Loucy (cell line): ENCODE results near the gene DESI2.

Experiments used
- H2AFZ ChIP-seq: fragments of 200-600 bp; sonication (generic); 2 replicates; pipeline ENCODE4 v1.6.0; 2016; ENCODE audit warnings: antibody characterized with exemption, mild to moderate bottlenecking, low read length, moderate library complexity
- H3F3A ChIP-seq: fragments of 200-600 bp; 2 replicates; pipeline ENCODE4 v1.6.0; 2016; ENCODE audit warnings: antibody characterized with exemption, low read depth, mild to moderate bottlenecking
- H3K27me3 ChIP-seq: fragments of 200-600 bp; sonication (generic); 2 replicates; pipeline ENCODE4 v1.6.1; 2014; ENCODE audit warnings: low read length, mild to moderate bottlenecking; ENCODE audit not compliant: insufficient read depth, poor library complexity, severe bottlenecking
- H3K36me3 ChIP-seq: fragments of 200-600 bp; sonication (generic); 2 replicates; pipeline ENCODE4 v1.6.1; 2016; ENCODE audit warnings: low read length; ENCODE audit not compliant: insufficient read depth
- H3K4me1 ChIP-seq: fragments of 200-600 bp; sonication (generic); 2 replicates; pipeline ENCODE4 v1.5.1; 2014; ENCODE audit warnings: low read length, mild to moderate bottlenecking; ENCODE audit not compliant: insufficient read depth, poor library complexity, severe bottlenecking
- H3K4me2 ChIP-seq: fragments of 200-600 bp; sonication (generic); 2 replicates; pipeline ENCODE4 v1.6.0; 2014; ENCODE audit warnings: antibody characterized with exemption, low read length, low read depth, mild to moderate bottlenecking; ENCODE audit not compliant: poor library complexity, severe bottlenecking
- H3K4me3 ChIP-seq: fragments of 200-600 bp; sonication (generic); 2 replicates; pipeline ENCODE4 v1.5.1; 2014; ENCODE audit warnings: low read length, mild to moderate bottlenecking, mixed read lengths; ENCODE audit not compliant: poor library complexity, severe bottlenecking
- H3K79me2 ChIP-seq: fragments of 200-600 bp; sonication (generic); 2 replicates; pipeline ENCODE4 v1.6.1; 2014; ENCODE audit warnings: low read length; ENCODE audit not compliant: insufficient read depth
- H3K9ac ChIP-seq: fragments of 200-600 bp; sonication (generic); 2 replicates; pipeline ENCODE4 v1.6.0; 2014; ENCODE audit warnings: mild to moderate bottlenecking, low read depth, low read length, moderate library complexity; ENCODE audit not compliant: poor library complexity, severe bottlenecking
- H3K9me2 ChIP-seq: fragments of 200-600 bp; sonication (generic); replicated peaks from 2 replicates; pipeline ENCODE4 v1.6.1; 2016; ENCODE audit warnings: low read depth, low read length, mixed read lengths
- H3K9me3 ChIP-seq: fragments of 200-600 bp; sonication (generic); 2 replicates; pipeline ENCODE4 v1.6.1; 2014; ENCODE audit warnings: mild to moderate bottlenecking, antibody characterized with exemption, low read length, low read depth; ENCODE audit not compliant: insufficient read depth
- H4K20me1 ChIP-seq: fragments of 200-600 bp; sonication (generic); 2 replicates; pipeline ENCODE4 v1.6.0; 2014; ENCODE audit warnings: antibody characterized with exemption, low read length, mild to moderate bottlenecking; ENCODE audit not compliant: insufficient read depth, poor library complexity, severe bottlenecking
- CTCF ChIP-seq: fragments of 200-600 bp; sonication (generic); conservative IDR thresholded peaks from 2 replicates; pipeline ENCODE4 v1.5.1; 2014; ENCODE audit warnings: mild to moderate bottlenecking, antibody characterized with exemption, low read length
- EZH2phosphoT487 ChIP-seq: fragments of 200-600 bp; IDR thresholded peaks from 2 replicates; pipeline ENCODE4 v1.6.1; 2018; ENCODE audit warnings: antibody characterized with exemption, mild to moderate bottlenecking, moderate library complexity, borderline replicate concordance

DESI2 gene

GRCh38 chr1:244640917-244641316 lies 12.0 kb upstream of the DESI2 start:
- Histone ChIP-seq H3K9ac (no peak overlapping the region), H3K79me2 (no peaks in the 10 kb centered on the region), H3K4me3 (no peak overlapping the region), H4K20me1 (no peaks in the 10 kb centered on the region), H3K9me2 (no peaks in the 10 kb centered on the region), H3K36me3 (no peaks in the 10 kb centered on the region), H3F3A (no peaks in the 10 kb centered on the region), H3K9me3 (no peaks in the 10 kb centered on the region), H2AFZ (no peak overlapping the region), H3K4me1 (no peaks in the 10 kb centered on the region), H3K27me3 (no peaks in the 10 kb centered on the region), H3K4me2 (no peak overlapping the region)
- TF ChIP-seq EZH2phosphoT487 = no peak
- TF ChIP-seq CTCF = no peak

GRCh38 chr1:244642526-244642925 lies 10.4 kb upstream of the DESI2 start:
- H3K9me2 ChIP-seq = no peaks in the 10 kb centered on the region
- no peaks in the 10 kb centered on the region for H3K36me3 ChIP-seq
- TF ChIP-seq EZH2phosphoT487 (no peak), CTCF (no peak)
- H3K9ac ChIP-seq = no peak overlapping the region
- no peaks in the 10 kb centered on the region for H3K79me2 ChIP-seq
- no peaks in the 10 kb centered on the region for H4K20me1 ChIP-seq
- H3K4me3 ChIP-seq = no peak overlapping the region
- no peaks in the 10 kb centered on the region for H3K4me1 ChIP-seq
- H3K4me2 ChIP-seq = no peak overlapping the region
- H3F3A ChIP-seq = no peaks in the 10 kb centered on the region
- no peaks in the 10 kb centered on the region for H3K9me3 ChIP-seq
- H3K27me3 ChIP-seq = no peaks in the 10 kb centered on the region
- no peak overlapping the region for H2AFZ ChIP-seq

DNA sequence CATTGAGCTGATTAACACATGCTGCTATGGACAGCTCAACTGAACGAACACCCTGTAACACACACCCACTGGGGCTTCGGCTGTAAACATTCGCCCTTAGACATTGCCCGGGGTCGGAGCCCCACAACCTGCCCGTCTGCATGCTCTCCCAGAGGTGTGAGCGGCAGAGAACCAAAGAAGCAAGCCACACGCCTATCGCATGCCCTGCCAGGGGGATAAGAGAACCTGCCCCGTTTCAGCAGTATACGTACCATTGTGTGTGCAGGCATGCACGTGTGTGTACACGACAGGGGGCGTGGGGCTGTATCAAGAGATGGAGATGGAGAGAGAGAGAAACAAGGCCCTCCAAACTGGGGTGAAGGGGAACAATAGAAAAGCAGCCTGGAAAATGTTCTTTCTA lies 9.9 kb upstream of the DESI2 start:
- no peak overlapping the region for H2AFZ ChIP-seq
- no peak overlapping the region for H3K4me2 ChIP-seq
- TF ChIP-seq EZH2phosphoT487 (no peak), CTCF (no peak)
- H3K27me3 ChIP-seq = no peaks in the 10 kb centered on the region
- no peaks in the 10 kb centered on the region for H3K9me3 ChIP-seq
- no peaks in the 10 kb centered on the region for H3K79me2 ChIP-seq
- H3F3A ChIP-seq = no peaks in the 10 kb centered on the region
- H3K4me3 ChIP-seq = no peak overlapping the region
- H3K4me1 ChIP-seq = no peaks in the 10 kb centered on the region
- no peaks in the 10 kb centered on the region for H3K36me3 ChIP-seq
- no peaks in the 10 kb centered on the region for H3K9me2 ChIP-seq
- no peaks in the 10 kb centered on the region for H4K20me1 ChIP-seq
- no peak overlapping the region for H3K9ac ChIP-seq
